Measurements from ENCODE around the gene HSH2D.

DNA sequence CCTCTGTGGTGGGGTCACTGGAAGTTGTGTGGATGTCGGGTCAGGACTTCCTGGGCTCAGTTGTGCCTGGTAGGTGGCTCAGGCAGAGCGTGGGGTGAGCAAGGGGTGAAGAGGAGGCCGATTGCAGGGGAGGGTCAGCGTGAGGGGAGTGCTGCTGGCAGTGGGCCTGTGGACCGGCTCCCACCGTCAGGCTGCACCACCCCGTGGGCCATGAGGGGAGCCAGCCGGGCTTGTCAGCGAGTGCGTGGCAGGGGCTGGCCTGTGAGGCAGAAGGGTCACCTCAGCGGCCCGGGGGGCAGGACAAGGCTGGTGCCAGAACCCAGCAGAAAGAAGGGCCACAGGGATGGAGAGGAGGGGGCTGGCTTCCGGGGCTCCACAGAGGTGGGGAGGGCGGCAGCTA lies 18.5 kb upstream of the HSH2D start:
- TF ChIP-seq EP300 (IDR thresholded peaks at IDR 0.05) = no peak
- TF ChIP-seq, protein P1, sequence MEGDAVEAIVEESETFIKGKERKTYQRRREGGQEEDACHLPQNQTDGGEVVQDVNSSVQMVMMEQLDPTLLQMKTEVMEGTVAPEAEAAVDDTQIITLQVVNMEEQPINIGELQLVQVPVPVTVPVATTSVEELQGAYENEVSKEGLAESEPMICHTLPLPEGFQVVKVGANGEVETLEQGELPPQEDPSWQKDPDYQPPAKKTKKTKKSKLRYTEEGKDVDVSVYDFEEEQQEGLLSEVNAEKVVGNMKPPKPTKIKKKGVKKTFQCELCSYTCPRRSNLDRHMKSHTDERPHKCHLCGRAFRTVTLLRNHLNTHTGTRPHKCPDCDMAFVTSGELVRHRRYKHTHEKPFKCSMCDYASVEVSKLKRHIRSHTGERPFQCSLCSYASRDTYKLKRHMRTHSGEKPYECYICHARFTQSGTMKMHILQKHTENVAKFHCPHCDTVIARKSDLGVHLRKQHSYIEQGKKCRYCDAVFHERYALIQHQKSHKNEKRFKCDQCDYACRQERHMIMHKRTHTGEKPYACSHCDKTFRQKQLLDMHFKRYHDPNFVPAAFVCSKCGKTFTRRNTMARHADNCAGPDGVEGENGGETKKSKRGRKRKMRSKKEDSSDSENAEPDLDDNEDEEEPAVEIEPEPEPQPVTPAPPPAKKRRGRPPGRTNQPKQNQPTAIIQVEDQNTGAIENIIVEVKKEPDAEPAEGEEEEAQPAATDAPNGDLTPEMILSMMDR (IDR thresholded peaks at IDR 0.05) = no peak
- no peak for TF ChIP-seq POLR2AphosphoS5 (IDR thresholded peaks at IDR 0.05)
- no peak for TF ChIP-seq POLR2A (IDR thresholded peaks at IDR 0.05)

Data from suprapubic skin (tissue), 4 donors.